ENCODE results near the gene ZYG11B. TPM values are rescaled to one million over a fixed set of nuclear protein-coding genes. Genes with fewer than 3 reads are reported as not detected.

ZYG11B gene
- total and polyA plus RNA-seq, 2 of the 13 experiments (the other 11 are each of a cell fraction or from before 2014, with no cell fraction given), result 6.9 to 17.9 TPM

- TF ChIP-seq PRDM10 (CRISPR knock-in tag; IDR thresholded peaks at IDR 0.05; ENCODE audit: low read depth) (peak; percentile 76; the same call in 1 of the 2 replicates), TBP (CRISPR knock-in tag; IDR thresholded peaks at IDR 0.05) (no peak), RFX5 (IDR thresholded peaks at IDR 0.05; ENCODE audit: low read depth, low read length) (no peak; the same call in 1 of the 2 replicates), ZMAT3 (CRISPR knock-in tag; conservative IDR thresholded peaks at IDR 0.05) (peak; percentile 84), DPF2 (CRISPR knock-in tag; IDR thresholded peaks at IDR 0.05; ENCODE audit: borderline replicate concordance, low read depth) (no peak), ETV6 (CRISPR knock-in tag; conservative IDR thresholded peaks at IDR 0.05) (peak; percentile 66; the same call in 1 of the 2 replicates), PAX8 (CRISPR knock-in tag; IDR thresholded peaks at IDR 0.05; ENCODE audit: borderline replicate concordance) (peak; percentile 78; the same call in 1 of the 2 replicates), RERE (CRISPR knock-in tag; IDR thresholded peaks at IDR 0.05; ENCODE audit: low read depth) (peak; percentile 28; the same call in 1 of the 2 replicates), MATR3 (CRISPR knock-in tag; IDR thresholded peaks at IDR 0.05) (no peak), HCFC1 (IDR thresholded peaks at IDR 0.05; ENCODE audit: low read depth, low read length) (no peak), ZNF24 (IDR thresholded peaks at IDR 0.05) (no peak), ZFY (CRISPR knock-in tag; IDR thresholded peaks at IDR 0.05) (peak; percentile 76), STAG1 (CRISPR knock-in tag; IDR thresholded peaks at IDR 0.05) (no peak), AGO1 (IDR thresholded peaks at IDR 0.05; ENCODE audit: low read depth, low read length, poor library complexity, severe bottlenecking) (peak; percentile 50), ZBTB37 (CRISPR knock-in tag; IDR thresholded peaks at IDR 0.05) (no peak), ZNF430 (CRISPR knock-in tag; IDR thresholded peaks at IDR 0.05) (peak; percentile 68), ZNF326 (CRISPR knock-in tag; IDR thresholded peaks at IDR 0.05; ENCODE audit: borderline replicate concordance) (no peak), KDM3A (CRISPR knock-in tag; IDR thresholded peaks at IDR 0.05; ENCODE audit: low read depth) (peak; percentile 34; the same call in 1 of the 2 replicates), SNAPC5 (CRISPR knock-in tag; IDR thresholded peaks at IDR 0.05; ENCODE audit: borderline replicate concordance) (no peak)
Observed at GRCh38 chr1:52697795-52698674, 28.2 kb upstream of the ZYG11B start, which contains the start of gene COA7 (continued).

All from HepG2 (cell line).